ENCODE measurements around the gene GJC2. TPM values are rescaled to one million over a fixed set of nuclear protein-coding genes. Genes with fewer than 3 reads are reported as not detected.

GJC2 gene
- polyA plus RNA-seq, 1 donor from 2014 or later: not detected

DNA sequence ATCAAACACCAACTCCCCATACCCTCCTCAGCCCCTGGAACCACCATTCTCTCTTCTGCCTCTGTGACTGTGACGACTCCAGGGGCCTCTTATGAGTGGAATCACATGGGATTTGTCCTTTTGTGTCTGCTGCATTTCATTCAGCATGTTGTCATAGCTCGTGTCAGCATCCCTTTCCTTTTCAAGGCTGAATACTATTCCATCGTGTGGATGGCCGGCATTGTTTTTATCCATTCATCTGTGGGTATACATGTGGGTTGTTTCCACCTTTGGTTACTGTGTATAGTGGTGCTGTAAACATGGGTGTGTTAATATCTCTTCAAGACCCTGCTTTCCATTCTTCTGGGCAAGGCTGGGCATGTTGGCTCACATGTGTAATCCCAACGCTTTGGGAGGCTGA is 41.0 kb downstream of the GJC2 start:
- Mint-ChIP-seq H3K36me3 (no peaks in the 10 kb centered on the region), H3K27me3 (no peaks in the 10 kb centered on the region), H3K27ac (no peak overlapping the region), H3K4me1 (peaks cover 0 to 5% (median 0%) of the 10 kb centered on the region in 3 donors), H3K4me3 (no peak overlapping the region), H3K9me3 (peaks cover 0 to 4% (median 0%) of the 10 kb centered on the region in 3 donors)

DNA sequence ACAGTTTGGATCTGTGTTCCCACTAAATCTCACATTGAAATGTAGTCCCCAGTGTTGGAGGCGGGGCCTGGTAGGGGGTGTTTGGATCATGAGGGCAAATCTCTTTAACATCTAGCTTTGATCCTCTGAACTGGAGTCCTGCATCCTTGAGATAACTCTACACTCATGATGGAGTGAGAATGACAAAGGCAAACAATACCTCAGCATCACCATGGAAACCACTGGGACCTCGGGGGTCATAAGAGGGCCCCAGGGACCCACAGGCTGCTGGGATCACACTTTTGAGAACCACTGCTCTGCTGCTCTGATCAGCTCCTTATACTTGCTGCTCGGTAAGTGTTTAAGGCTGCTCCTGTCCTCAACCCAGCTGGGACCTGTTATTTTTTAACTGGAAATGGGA is 44.7 kb downstream of the GJC2 start:
- Mint-ChIP-seq H3K9me3 (peaks cover 1 to 8% (median 7%) of the 10 kb centered on the region in 3 donors), H3K27ac (no peak overlapping the region), H3K36me3 (peaks cover 8% of the 10 kb centered on the region), H3K27me3 (no peaks in the 10 kb centered on the region), H3K4me1 (peaks cover 0 to 5% (median 0%) of the 10 kb centered on the region in 3 donors), H3K4me3 (no peak overlapping the region)

DNA sequence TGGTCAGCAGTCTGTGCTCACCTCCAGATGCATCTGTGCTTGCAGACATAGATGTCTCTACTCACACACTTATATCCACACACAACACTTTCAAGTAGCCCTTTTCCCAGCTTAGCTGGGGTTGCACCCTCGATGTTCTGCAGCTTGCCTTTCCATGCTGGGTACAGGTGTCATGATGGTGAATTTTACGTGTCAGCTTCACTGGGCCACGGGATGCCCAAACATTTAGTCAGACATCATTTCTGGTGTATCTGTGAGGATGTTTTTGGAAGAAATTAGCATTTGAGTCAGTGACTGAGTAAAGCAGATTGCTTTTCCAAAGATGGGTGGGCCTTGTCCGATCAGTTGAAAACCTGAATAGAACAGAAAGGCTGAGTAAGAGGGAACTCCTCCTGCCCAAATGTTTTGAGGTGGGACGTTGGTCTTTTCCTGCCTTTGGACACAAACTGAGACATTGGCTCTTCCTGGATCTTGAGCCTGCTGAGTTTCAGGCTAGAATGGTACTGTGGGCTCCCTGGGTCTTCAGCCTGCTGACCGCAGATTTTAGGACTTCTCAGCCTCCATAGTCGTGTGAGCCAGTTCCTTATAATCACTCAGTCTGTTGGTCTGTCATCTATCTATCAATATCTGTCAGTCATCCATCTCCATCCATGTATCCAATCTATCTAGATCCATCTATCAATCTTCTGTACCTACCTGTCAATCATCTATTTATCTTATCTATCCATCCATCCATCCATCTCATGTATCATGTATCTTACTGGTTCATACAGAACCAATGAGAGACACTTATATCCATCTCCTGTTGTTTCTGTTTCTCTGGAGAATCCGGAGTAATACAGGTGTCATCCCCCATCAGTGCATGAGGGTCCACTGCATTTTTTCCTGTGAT is 45.4 kb downstream of the GJC2 start:
- Mint-ChIP-seq H3K36me3 (peaks cover 11% of the 10 kb centered on the region), H3K27me3 (no peaks in the 10 kb centered on the region), H3K9me3 (peaks cover 2 to 12% (median 7%) of the 10 kb centered on the region in 3 donors), H3K27ac (no peak overlapping the region), H3K4me3 (no peak overlapping the region), H3K4me1 (peaks cover 0 to 5% (median 0%) of the 10 kb centered on the region in 3 donors)

DNA sequence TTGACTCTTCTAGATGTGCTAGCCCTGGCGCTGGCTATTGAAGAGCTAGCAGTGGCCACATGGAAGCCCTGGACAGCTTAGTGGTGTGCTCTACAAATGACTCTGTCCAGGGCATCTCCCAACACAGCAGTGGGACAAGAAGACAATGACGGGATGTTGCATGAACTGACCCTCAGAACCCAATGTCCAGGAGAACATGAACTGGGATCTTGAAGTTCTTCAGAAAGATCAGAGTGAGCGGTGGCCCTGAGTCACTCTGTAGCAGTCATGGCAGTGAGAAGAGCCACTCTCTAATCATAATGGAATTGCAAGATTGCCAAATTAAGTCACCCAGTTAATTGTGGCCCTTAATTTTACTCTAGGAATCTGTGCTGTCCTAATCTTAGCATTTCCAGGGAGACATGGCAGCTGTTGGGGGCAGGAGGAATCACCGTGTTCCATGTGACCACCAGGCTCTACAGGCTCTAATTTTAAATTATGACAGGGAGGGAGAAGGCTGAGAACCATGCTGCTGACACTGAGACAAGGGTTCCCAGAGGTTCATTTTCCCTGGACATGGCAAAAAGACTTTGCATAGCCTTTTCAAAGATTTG is 47.9 kb downstream of the GJC2 start:
- Mint-ChIP-seq H3K4me1 (no peaks in the 10 kb centered on the region), H3K36me3 (peaks cover 17% of the 10 kb centered on the region), H3K27me3 (no peaks in the 10 kb centered on the region), H3K4me3 (peak overlapping the region in 1 of 4 donors; percentile 75), H3K27ac (no peak overlapping the region), H3K9me3 (peaks cover 2 to 12% (median 7%) of the 10 kb centered on the region in 3 donors)

DNA sequence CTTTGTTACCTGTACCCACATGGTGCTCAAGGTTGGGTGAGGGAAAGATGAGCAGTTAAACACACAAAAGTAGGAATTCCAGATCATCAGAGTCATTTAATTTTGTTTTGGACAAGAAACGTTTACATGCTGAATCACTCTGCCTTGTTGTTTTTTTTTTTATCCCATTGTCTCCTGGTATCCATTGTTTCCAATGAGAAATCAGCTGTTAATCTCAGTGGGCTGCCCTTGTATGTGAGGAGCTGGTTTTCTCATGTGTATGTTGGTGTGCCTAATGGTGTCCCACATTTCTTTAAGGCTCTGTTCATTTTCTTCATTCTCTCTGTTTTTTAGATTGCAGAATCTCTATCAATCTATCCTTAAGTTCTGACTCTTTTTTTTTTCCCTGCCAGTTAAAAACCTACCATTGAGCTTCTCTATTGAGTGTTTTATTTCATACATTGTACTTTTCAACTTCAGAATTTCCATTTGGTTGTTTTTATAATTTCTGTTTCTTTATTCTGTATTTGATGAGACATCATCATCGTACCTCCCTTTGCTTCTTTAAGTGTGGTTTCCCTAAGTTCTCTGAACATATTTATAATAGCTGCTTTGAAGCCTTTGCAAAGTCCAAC is 49.4 kb downstream of the GJC2 start:
- Mint-ChIP-seq H3K4me1 (no peaks in the 10 kb centered on the region), H3K27me3 (no peaks in the 10 kb centered on the region), H3K36me3 (peaks cover 17% of the 10 kb centered on the region), H3K27ac (no peak overlapping the region), H3K4me3 (no peak overlapping the region), H3K9me3 (peaks cover 2 to 12% (median 7%) of the 10 kb centered on the region in 3 donors)

DNA sequence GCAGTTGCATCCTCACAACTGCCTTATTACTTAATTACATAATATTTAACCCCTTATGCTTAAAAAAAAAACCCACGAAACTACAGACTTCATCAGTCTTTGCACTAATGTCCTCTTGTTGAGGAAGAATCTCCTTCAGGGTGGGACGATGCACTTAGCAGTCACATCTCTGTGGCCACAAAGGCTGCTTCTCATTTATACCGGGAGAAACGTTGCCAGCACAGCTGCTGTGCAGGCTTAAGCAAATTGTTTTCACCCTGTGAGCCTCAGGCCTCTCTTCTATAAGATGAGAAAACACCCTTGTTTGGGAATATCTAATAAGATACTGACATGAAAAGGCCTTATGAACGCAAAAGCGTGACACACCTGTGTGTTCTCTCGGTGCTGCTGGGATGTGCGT is 55.2 kb downstream of the GJC2 start:
- H3K4me3 Mint-ChIP-seq: peak overlapping the region in 1 of 4 donors; percentile 43
- H3K4me1 Mint-ChIP-seq: no peaks in the 10 kb centered on the region
- H3K9me3 Mint-ChIP-seq: no peaks in the 10 kb centered on the region
- H3K27ac Mint-ChIP-seq: no peak overlapping the region
- H3K36me3 Mint-ChIP-seq: peaks cover 7% of the 10 kb centered on the region
- no peaks in the 10 kb centered on the region for H3K27me3 Mint-ChIP-seq

DNA sequence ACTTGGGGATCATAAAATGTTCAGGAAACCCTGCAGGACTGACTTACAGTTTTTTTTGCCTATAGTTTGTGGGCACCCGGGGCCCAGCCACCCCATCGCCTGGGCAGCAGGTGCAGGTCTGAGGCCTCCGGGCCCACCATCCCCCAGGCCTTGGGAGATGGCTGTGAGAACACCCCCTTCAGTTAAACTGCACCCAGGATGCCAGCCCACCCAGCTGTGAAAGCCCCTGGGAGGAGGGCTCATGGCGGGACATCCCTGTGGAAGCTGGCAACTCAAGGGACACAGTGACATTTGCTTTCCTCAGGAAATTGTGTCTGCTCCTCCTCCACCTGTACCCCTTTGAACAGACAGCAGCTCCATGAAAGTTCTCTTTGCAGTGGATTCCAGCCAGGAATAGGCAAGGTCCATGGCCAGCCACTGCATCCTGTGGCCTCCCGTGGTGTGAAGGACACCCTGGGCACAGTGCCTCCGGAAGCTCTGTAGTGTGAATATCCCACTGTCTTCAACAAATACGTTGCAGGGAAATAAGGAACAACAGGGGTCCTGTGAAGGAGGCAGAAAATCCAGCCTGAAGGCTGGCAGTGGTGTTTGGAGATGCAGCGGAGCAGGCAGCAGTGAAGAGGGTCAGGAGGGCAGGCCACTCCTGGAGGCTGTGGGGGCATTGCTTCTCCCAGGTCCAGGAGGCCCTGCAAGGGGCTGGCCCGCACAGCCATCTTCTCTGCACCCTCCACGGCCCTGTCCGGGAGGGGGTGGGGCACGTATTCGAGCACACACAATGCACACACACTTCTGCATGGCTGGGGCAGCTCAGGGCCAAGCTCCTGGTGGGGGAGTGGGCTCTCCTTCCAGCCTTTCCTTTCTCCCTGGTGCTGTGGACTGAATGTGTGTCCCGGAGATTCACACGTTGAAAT is 56.1 kb downstream of the GJC2 start:
- H3K4me3 Mint-ChIP-seq: peak overlapping the region in 1 of 4 donors; percentile 43
- no peaks in the 10 kb centered on the region for H3K9me3 Mint-ChIP-seq
- no peaks in the 10 kb centered on the region for H3K4me1 Mint-ChIP-seq
- no peak overlapping the region for H3K27ac Mint-ChIP-seq
- H3K36me3 Mint-ChIP-seq: peaks cover 1% of the 10 kb centered on the region
- no peaks in the 10 kb centered on the region for H3K27me3 Mint-ChIP-seq

DNA sequence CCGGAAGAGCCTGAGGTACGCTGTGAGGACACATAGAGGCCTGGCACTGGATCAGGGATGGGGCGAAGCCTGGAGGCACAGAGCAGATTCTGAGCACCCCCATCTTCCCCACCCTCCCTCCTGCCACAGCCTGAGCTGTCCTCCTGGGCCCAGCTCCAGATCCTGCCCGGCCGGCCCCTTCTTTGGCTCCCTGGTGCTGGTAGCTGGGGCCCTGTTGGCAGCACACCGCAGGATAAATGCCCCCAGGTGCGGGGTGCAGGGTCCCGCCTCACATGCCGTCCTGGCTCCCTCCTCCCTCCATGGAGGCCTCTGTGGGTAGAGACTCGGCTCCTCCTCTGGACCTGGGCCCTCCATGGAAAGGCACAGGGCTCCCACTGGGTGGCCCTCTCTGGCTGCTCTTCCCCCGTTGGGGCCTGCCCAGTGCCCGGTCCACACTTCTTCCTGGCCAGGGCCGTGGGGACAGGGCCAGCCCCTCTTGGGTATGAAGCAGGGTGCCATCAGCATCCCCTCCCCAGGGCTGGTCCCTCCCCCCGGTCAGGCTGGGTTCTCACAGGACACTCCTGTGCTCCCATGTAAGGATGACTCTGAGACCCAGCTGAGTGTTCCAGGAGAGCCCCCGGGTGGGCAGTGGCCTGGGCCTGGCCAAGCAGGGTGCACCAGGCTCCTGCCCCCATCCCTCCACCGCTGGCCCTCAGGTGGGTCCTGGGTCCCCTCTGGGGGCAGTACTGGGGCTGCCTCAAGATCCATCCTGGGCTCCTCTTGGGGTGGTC is 57.0 kb downstream of the GJC2 start:
- no peak overlapping the region for H3K4me3 Mint-ChIP-seq
- H3K4me1 Mint-ChIP-seq: no peaks in the 10 kb centered on the region
- no peaks in the 10 kb centered on the region for H3K27me3 Mint-ChIP-seq
- H3K9me3 Mint-ChIP-seq: no peaks in the 10 kb centered on the region
- H3K36me3 Mint-ChIP-seq: no peaks in the 10 kb centered on the region
- H3K27ac Mint-ChIP-seq: no peak overlapping the region

DNA sequence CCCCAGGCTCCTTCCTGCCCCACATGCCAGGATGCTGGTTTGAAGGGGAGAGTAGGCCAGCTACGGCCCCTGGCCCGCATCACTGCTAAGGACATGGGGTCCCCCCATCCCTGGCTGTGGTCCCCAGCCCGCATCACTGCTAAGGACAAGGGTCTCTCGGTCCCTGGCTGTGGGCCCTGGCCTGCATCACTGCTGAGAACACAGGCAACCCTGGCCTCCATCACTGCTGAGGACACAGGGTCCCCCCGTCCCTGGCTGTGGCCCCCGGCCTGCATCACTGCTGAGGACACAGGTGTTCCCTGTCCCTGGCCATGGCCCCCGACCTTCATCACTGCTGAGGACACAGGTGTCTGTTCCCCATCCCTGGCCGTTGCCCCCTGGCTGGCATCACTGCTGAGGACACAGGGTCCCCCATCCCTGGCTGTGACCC is 57.7 kb downstream of the GJC2 start:
- H3K4me1 Mint-ChIP-seq: no peaks in the 10 kb centered on the region
- H3K9me3 Mint-ChIP-seq: no peaks in the 10 kb centered on the region
- H3K27ac Mint-ChIP-seq: no peak overlapping the region
- no peaks in the 10 kb centered on the region for H3K36me3 Mint-ChIP-seq
- H3K27me3 Mint-ChIP-seq: no peaks in the 10 kb centered on the region
- H3K4me3 Mint-ChIP-seq: no peak overlapping the region

DNA sequence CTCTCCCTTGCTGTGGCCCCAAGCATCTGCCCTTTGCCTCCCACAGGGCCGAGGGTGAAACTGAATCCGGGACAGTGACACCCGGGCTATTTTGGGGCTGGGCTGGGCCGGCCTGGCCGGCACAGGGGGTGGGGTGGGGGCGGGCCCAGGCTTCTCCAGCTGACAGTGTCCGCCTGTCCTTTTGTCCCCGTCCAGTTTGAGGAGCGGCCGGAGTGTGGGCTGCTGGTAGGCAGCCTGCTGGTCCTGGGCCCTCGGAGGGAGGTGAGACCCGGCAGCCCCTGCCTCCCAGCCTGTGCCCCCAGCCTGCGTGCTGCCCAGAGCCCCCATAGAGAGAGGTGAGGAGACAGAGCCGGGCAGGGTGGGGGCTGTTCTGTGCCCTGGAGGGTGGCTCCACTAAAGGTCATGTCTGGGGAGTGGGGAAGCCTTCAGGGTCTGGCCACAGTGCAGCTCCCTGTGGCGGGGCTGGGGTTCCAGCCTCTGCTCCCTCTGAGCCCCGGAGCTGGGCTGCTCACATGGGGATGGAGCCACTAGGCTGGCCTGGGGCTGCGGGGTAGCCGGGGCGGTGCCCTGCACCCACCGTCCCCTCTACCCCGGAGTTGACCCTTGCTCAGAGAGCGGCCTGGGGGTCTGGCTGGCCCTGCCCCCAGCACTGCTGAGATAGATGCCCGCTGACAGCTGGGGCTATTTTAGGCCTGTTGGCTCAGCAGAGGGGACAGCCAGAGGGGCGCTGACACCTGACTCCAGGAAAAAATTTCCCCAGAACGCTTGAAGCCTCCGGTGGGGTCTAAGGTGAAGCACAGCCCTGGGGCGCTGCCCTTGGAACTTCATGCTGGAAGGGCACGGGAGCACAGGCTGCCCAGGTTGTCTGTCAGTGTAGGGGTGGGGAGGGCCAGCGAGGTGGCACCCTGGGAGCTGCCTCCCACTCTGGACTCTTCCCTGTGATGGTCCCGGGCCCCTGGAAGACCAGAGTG is 58.4 kb downstream of the GJC2 start, which contains the start of gene OBSCN:
Gene OBSCN, plus strand, starts transcription at position 194 of the 971 bp plus-strand sequence. CDS start 3,740 bp downstream, outside the sequence.
- Mint-ChIP-seq H3K27ac (no peak within 1 kb of the TSS), H3K4me3 (no peak within 1 kb of the TSS), H3K36me3 (no peaks in the 10 kb centered on the region), H3K9me3 (no peaks in the 10 kb centered on the region), H3K4me1 (no peaks in the 10 kb centered on the region), H3K27me3 (no peaks in the 10 kb centered on the region)

DNA sequence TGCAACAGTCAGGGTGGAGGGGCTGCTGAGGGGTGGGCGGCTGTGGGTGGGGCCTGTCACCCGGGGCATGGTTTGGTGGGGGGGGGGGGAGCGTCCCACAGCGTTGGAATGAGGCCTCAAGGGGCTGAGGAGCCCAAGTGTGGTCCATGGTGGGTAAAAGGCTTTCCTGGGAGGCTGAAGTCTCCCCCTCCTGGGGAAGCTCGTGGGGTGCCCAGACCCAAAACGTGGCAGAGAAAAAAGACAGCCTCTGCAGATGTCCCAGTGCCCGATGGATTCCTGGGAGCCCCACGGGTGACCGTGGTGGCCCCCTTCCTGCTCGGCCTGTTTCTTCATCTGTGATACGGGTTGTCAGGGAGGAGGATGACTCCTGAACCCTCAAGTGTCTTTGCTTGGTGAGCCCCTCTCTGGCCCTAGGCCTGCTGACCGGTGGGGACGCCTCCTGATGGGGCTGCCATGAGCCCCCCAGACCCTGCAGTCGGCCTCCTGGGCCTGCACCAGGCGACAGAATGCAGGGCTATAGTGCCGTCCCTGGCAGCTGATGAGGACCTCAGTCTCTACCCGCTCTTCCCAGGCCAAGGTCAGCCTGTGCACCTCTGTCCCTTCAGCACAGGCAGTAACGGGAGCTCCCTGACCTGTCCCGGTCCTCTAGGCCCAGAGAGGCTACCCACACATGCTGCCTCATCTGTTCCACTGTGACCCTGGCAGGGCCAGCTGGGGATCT is 59.3 kb downstream of the GJC2 start:
- Mint-ChIP-seq H3K9me3 (no peaks in the 10 kb centered on the region), H3K4me3 (no peak overlapping the region), H3K4me1 (peaks cover 0 to 2% (median 0%) of the 10 kb centered on the region in 3 donors), H3K36me3 (no peaks in the 10 kb centered on the region), H3K27me3 (no peaks in the 10 kb centered on the region), H3K27ac (no peak overlapping the region)
